Fibroblast of lung (primary cell): Measurements from ENCODE around the gene NKD1.

ENCODE experiments used
- EZH2 ChIP-seq: IDR thresholded peaks from 2 replicates; pipeline ENCODE4 v1.5.1; 2012; ENCODE audit warnings: low read length, control low read depth, mild to moderate bottlenecking; ENCODE audit errors: missing control alignments
- TF ChIP-seq, protein P1 (sequence below), 2 donors: IDR thresholded peaks in 1 of 2; conservative IDR thresholded peaks in 1 of 2; 1 replicate in 1 of 2; 2 replicates in 1 of 2; pipeline ENCODE4 v1.5.1; 2011 to 2012; ENCODE audit warnings: low read length in 2 of 2, control low read depth in 1 of 2, inconsistent platforms in 1 of 2, low read depth in 1 of 2, mild to moderate bottlenecking in 1 of 2

GRCh38 chr16:50609471-50609870 lies 61.3 kb downstream of the NKD1 start:
- TF ChIP-seq EZH2, result no peak
- TF ChIP-seq, protein P1, sequence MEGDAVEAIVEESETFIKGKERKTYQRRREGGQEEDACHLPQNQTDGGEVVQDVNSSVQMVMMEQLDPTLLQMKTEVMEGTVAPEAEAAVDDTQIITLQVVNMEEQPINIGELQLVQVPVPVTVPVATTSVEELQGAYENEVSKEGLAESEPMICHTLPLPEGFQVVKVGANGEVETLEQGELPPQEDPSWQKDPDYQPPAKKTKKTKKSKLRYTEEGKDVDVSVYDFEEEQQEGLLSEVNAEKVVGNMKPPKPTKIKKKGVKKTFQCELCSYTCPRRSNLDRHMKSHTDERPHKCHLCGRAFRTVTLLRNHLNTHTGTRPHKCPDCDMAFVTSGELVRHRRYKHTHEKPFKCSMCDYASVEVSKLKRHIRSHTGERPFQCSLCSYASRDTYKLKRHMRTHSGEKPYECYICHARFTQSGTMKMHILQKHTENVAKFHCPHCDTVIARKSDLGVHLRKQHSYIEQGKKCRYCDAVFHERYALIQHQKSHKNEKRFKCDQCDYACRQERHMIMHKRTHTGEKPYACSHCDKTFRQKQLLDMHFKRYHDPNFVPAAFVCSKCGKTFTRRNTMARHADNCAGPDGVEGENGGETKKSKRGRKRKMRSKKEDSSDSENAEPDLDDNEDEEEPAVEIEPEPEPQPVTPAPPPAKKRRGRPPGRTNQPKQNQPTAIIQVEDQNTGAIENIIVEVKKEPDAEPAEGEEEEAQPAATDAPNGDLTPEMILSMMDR (conservative IDR thresholded peaks at IDR 0.05 in 1 of 2, IDR thresholded peaks at IDR 0.05 in 1 of 2; ENCODE audit: low read depth in 1 of 2, low read length in 2 of 2), result no peak
